T-helper 2 cell (primary cell): ENCODE results near the gene PRRG4.
"Not testable (repeated sequence)": the region's sequence is repeated elsewhere in the genome, so short reads cannot be mapped to it uniquely, and the experiment has no call there.

Experiments
- DNase-seq, 5 experiments: peaks; one replicate each; pipeline versions ENCODE4 v3.0.0 to v3.0.0-alpha.2; 2012 to 2022
- total RNA-seq, 2 donors: gene quantifications; one replicate each; lab custom pipeline; 2026; lab: John Stamatoyannopoulos, UW

Gene PRRG4
- total RNA-seq, result 0 to 0.67 reads per million in 2 donors

- DNase-seq, result peak in 2 of 5 experiments; percentile 13 to 75
These were observed at the start of gene PRRG4 for GRCh38 chr11:32829680-32830412. PRRG4 (plus strand) TSS chr11:32829927; CDS start chr11:32830530, 603 bp downstream.

- DNase-seq, result not testable (repeated sequence)
These were observed 48.9 kb upstream of the PRRG4 start for GRCh38 chr11:32780839-32781238.

- DNase-seq, result no peak
These were observed 48.0 kb upstream of the PRRG4 start for GRCh38 chr11:32781721-32782120.

- DNase-seq, result no peak
These were observed 44.5 kb upstream of the PRRG4 start for GRCh38 chr11:32785262-32785661.

GRCh38 chr11:32786811-32787210 lies 42.9 kb upstream of the PRRG4 start:
- DNase-seq, result no peak

- no peak for DNase-seq
These were observed 38.8 kb upstream of the PRRG4 start for GRCh38 chr11:32790916-32791315.

GRCh38 chr11:32792111-32792947 lies 37.4 kb upstream of the PRRG4 start:
- no peak for DNase-seq

- DNase-seq, result peak in 4 of 5 experiments; percentile 5 to 54 (median 42)
These were observed 36.7 kb upstream of the PRRG4 start for GRCh38 chr11:32792948-32793475.

GRCh38 chr11:32794439-32794838 lies 35.3 kb upstream of the PRRG4 start, which contains the start of gene CCDC73:
CCDC73 (minus strand) TSS chr11:32794662; CDS start chr11:32760243, 34,419 bp downstream.
- no peak for DNase-seq

GRCh38 chr11:32796425-32796824 lies 33.3 kb upstream of the PRRG4 start:
- no peak for DNase-seq

GRCh38 chr11:32809313-32809712 lies 20.4 kb upstream of the PRRG4 start:
- DNase-seq, result peak in 2 of 5 experiments; percentile 10 to 72

- no peak for DNase-seq
These were observed 12.4 kb upstream of the PRRG4 start for GRCh38 chr11:32817181-32817851.

GRCh38 chr11:32817852-32818183 lies 11.9 kb upstream of the PRRG4 start:
- no peak for DNase-seq

- no peak for DNase-seq
These were observed 10.5 kb upstream of the PRRG4 start for GRCh38 chr11:32819187-32819586.

GRCh38 chr11:32820497-32820896 lies 9.2 kb upstream of the PRRG4 start:
- DNase-seq, result no peak

GRCh38 chr11:32821517-32821916 lies 8.2 kb upstream of the PRRG4 start:
- DNase-seq, result no peak

- no peak for DNase-seq
These were observed 7.7 kb upstream of the PRRG4 start for GRCh38 chr11:32821917-32822560.

- DNase-seq, result not testable (repeated sequence)
These were observed 6.1 kb upstream of the PRRG4 start for GRCh38 chr11:32823617-32824016.

- no peak for DNase-seq
These were observed 3.6 kb upstream of the PRRG4 start for GRCh38 chr11:32826113-32826512.

GRCh38 chr11:32827276-32827675 lies 2.5 kb upstream of the PRRG4 start:
- no peak for DNase-seq

GRCh38 chr11:32829157-32829679 lies 509 bp upstream of the PRRG4 start:
- peak in 1 of 5 experiments; percentile 56 for DNase-seq

GRCh38 chr11:32830413-32830738 lies 649 bp downstream of the PRRG4 start:
- DNase-seq, result no peak
